ENCODE results near the gene NCKAP5. TPM values are rescaled to one million over a fixed set of nuclear protein-coding genes. Genes with fewer than 3 reads are reported as not detected.

The NCKAP5 gene
- total RNA-seq, 4 donors from 2014 or later = 0.03 to 0.55 (median 0.33) TPM

DNA sequence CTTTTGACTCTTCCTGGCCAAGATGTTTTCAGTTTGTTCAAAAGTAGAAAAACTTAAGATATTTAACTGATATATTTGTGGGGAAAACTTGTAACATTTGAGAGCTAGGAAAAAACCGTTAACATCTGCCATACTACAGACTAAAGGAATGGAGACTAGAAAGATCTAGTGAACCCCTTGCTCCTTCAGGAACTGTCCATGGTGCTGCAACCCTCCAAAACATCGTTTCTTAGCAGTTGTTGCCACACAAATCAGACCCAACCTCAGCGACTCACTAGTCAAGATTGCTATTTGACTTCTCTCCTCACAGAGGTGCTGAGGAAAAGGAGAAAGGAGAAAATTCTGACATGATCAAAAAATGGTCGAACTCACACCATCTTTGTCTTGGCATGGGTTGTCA, 504.5 kb downstream of the NCKAP5 start:
- no peaks in the 10 kb centered on the region for H3K4me1 ChIP-seq
- TF ChIP-seq, protein P1, sequence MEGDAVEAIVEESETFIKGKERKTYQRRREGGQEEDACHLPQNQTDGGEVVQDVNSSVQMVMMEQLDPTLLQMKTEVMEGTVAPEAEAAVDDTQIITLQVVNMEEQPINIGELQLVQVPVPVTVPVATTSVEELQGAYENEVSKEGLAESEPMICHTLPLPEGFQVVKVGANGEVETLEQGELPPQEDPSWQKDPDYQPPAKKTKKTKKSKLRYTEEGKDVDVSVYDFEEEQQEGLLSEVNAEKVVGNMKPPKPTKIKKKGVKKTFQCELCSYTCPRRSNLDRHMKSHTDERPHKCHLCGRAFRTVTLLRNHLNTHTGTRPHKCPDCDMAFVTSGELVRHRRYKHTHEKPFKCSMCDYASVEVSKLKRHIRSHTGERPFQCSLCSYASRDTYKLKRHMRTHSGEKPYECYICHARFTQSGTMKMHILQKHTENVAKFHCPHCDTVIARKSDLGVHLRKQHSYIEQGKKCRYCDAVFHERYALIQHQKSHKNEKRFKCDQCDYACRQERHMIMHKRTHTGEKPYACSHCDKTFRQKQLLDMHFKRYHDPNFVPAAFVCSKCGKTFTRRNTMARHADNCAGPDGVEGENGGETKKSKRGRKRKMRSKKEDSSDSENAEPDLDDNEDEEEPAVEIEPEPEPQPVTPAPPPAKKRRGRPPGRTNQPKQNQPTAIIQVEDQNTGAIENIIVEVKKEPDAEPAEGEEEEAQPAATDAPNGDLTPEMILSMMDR (IDR thresholded peaks at IDR 0.05 in 4 of 5, conservative IDR thresholded peaks at IDR 0.05 in 1 of 5) = no peak
- TF ChIP-seq POLR2A (IDR thresholded peaks at IDR 0.05) = no peak
- ATAC-seq (no peak), DNase-seq (no peak)
- H3K27ac ChIP-seq = no peak overlapping the region
- intact Hi-C loops (cut with DNase I; ENCODE audit: low total_unique reads) = no loop called here
- H3K36me3 ChIP-seq = no peaks in the 10 kb centered on the region
- no peaks in the 10 kb centered on the region for H3K9me3 ChIP-seq
- in situ Hi-C loops (cut with MboI; ENCODE audit: low sequenced_read_pairs in 4 of 4) = no loop called here
- no peak overlapping the region for H3K4me3 ChIP-seq
- no peaks in the 10 kb centered on the region for H3K27me3 ChIP-seq

DNA sequence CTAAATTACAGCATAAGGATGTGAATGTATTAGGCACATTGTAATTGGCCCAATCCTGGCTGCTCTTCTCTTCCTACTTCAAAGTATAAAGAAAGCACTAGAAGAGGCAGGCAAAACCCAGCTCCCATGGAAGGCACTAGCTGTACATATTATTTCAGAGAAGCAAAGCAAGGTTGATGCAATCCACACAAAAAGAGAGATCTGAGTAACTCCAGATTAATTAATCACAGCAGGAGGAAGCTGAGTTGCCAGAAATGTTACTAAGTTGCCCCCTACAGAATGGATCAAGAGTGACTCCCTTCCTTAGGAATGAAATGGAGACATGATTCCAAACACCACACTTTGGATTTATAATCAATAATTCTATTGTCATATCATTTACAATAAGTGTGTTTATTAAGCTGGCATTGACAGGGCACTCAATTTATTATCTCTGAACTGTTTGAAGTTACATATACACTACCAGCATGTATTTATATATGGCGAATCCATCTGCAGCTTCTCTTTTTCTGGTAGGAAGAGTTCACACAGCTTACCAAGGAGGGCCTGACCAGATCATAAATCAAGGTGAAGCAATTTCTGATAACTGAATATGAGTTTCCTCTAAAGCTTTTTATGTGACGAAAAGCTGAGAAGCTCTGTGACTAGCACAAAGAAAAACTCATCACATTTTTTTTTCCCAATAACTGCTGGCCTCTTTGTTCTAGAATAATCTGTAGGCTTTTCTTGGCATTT, 505.2 kb downstream of the NCKAP5 start:
- Histone ChIP-seq H3K9me3 (no peaks in the 10 kb centered on the region), H3K27ac (no peak overlapping the region), H3K36me3 (no peaks in the 10 kb centered on the region), H3K27me3 (no peaks in the 10 kb centered on the region), H3K4me3 (no peak overlapping the region), H3K4me1 (no peaks in the 10 kb centered on the region)
- ATAC-seq = no peak
- intact Hi-C loops (cut with DNase I; ENCODE audit: low total_unique reads) = no loop called here
- in situ Hi-C loops (cut with MboI; ENCODE audit: low sequenced_read_pairs in 4 of 4) = no loop called here
- no peak for TF ChIP-seq POLR2A (IDR thresholded peaks at IDR 0.05)
- TF ChIP-seq, protein P1 (IDR thresholded peaks at IDR 0.05 in 4 of 5, conservative IDR thresholded peaks at IDR 0.05 in 1 of 5) = no peak
- no peak for DNase-seq

DNA sequence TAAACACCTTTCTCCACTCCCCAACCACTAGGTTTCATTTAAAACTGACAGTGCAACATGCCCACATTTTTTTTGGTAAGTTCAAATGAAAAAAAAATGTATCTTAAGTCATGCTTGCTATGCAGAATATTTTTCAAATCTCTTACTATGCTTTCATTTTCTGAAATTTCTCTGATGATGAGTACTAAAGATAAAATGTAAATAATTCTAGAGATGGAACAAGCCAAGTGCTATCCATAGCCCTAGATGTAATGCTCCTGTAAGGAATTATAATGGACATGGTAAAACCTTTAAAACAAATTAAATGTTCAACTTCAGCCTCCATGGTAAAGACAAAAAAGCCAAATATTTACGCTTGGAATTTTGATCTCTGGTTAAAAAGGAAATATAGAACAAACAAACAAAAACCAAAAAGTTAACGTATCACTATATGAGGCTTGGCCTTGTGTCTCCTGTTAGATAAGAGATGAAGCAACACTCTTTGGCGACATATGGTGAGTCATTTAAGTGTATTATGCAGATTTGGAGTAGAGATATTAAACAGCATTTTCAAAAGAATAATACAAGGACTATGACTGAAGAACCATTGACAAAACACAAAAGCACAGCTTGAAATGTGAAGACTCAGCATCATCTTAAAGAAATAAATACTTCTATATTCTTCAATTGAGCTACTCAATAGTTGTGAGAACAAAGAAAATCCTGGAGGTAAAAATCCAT, 506.2 kb downstream of the NCKAP5 start:
- no peaks in the 10 kb centered on the region for H3K36me3 ChIP-seq
- in situ Hi-C loops (cut with MboI; ENCODE audit: low sequenced_read_pairs in 4 of 4) (no loop called here), intact Hi-C loops (cut with DNase I; ENCODE audit: low total_unique reads) (no loop called here)
- ATAC-seq (no peak), DNase-seq (no peak)
- H3K27ac ChIP-seq = no peak overlapping the region
- no peaks in the 10 kb centered on the region for H3K27me3 ChIP-seq
- no peaks in the 10 kb centered on the region for H3K9me3 ChIP-seq
- H3K4me3 ChIP-seq = no peak overlapping the region
- H3K4me1 ChIP-seq = no peaks in the 10 kb centered on the region
- TF ChIP-seq POLR2A (IDR thresholded peaks at IDR 0.05) = no peak
- TF ChIP-seq, protein P1 (IDR thresholded peaks at IDR 0.05 in 4 of 5, conservative IDR thresholded peaks at IDR 0.05 in 1 of 5) = no peak

DNA sequence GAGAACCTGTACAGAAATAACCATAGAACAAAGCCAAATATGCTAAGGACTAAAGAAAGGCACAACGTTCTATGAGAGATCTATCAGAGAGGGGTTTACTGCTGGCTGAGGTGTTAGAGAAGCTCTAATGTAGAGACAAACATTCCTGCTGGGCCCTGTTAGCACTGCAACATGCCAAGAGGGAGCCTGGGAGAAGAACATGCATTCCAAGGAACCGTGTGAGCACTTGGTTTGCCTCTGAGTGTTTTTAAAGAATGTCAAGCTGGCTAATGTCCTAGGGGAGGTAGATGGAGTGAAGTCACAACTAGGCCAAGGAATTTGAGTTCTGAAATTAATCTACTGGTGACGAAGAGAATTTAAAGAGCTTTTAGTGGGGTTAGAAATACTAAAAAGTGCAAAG, 514.0 kb downstream of the NCKAP5 start:
- no peaks in the 10 kb centered on the region for H3K36me3 ChIP-seq
- TF ChIP-seq, protein P1 (IDR thresholded peaks at IDR 0.05 in 4 of 5, conservative IDR thresholded peaks at IDR 0.05 in 1 of 5) = no peak
- no peak overlapping the region for H3K4me3 ChIP-seq
- ATAC-seq (no peak), DNase-seq (no peak)
- no peaks in the 10 kb centered on the region for H3K4me1 ChIP-seq
- intact Hi-C loops (cut with DNase I; ENCODE audit: low total_unique reads) (no loop called here), in situ Hi-C loops (cut with MboI; ENCODE audit: low sequenced_read_pairs in 4 of 4) (no loop called here)
- no peak overlapping the region for H3K27ac ChIP-seq
- no peaks in the 10 kb centered on the region for H3K9me3 ChIP-seq
- H3K27me3 ChIP-seq = no peaks in the 10 kb centered on the region
